ENCODE results near the gene TMEM214. TPM values are rescaled to one million over a fixed set of nuclear protein-coding genes. Genes with fewer than 3 reads are reported as not detected.

TMEM214 gene
- total RNA-seq, 1 experiment from 2014 or later, result 55.3 TPM

DNA sequence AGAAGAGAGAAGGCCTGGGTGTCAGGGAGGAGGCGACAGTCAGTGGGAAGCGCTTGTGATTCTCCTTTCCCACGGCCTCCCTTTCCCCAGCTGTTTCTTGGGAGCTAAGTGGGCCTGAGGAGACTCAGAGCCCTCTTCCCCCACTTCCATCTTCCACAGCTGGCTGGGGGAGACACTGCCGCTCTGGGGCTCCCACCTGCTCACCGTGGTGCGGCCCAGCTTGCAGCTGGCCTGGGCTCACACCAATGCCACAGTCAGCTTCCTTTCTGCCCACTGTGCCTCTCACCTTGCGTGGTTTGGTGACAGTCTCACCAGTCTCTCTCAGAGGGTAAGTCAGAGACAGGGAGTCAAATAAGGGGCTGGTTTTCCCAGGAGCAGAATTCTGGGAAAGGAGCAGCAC lies 7.1 kb downstream of the TMEM214 start:
- Histone ChIP-seq H4K5ac (ENCODE audit: insufficient read length, low read depth, low read length) (no peak overlapping the region), H3K56ac (ENCODE audit: insufficient read length, low read depth, low read length) (no peak overlapping the region), H3K27ac (ENCODE audit: insufficient read length, low read depth, low read length) (no peak overlapping the region), H2BK15ac (ENCODE audit: low read depth, low read length) (no peak overlapping the region), H3K4ac (ENCODE audit: low read depth, low read length) (no peak overlapping the region), H4K20me1 (ENCODE audit: control insufficient read depth, insufficient read depth, insufficient read length) (no peaks in the 10 kb centered on the region), H4K91ac (ENCODE audit: insufficient read length, low read depth, low read length) (no peak overlapping the region), H3T11ph (ENCODE audit: low read length) (no peak overlapping the region), H3K79me2 (ENCODE audit: insufficient read depth, low read length) (no peaks in the 10 kb centered on the region), H2BK20ac (ENCODE audit: low read depth, low read length, poor library complexity, severe bottlenecking) (no peak overlapping the region), H3K18ac (ENCODE audit: insufficient read length, low read depth, low read length) (no peak overlapping the region), H3K4me2 (ENCODE audit: insufficient read depth, insufficient read length, low read length) (no peak overlapping the region), H3K23ac (ENCODE audit: insufficient read length, low read depth, low read length) (no peak overlapping the region), H3K79me1 (ENCODE audit: insufficient read depth, low read depth, low read length, poor library complexity, severe bottlenecking) (no peaks in the 10 kb centered on the region), H3K4me1 (ENCODE audit: insufficient read depth, low read length) (no peaks in the 10 kb centered on the region), H3K23me2 (ENCODE audit: insufficient read length, low read depth, low read length, poor library complexity, severe bottlenecking) (no peaks in the 10 kb centered on the region), H3K9ac (ENCODE audit: extremely low read depth, insufficient read length, low read length) (no peak overlapping the region), H2AK5ac (ENCODE audit: insufficient read length, low read length) (no peak overlapping the region), H2AFZ (ENCODE audit: low read length) (no peak overlapping the region), H2BK5ac (ENCODE audit: insufficient read length, low read length) (no peak overlapping the region), H4K8ac (replicated peaks; ENCODE audit: insufficient read length, low read depth, low read length) (no peak overlapping the region), H2BK12ac (ENCODE audit: insufficient read length, low read depth, low read length) (no peak overlapping the region), H2BK120ac (ENCODE audit: low read depth, low read length, poor library complexity, severe bottlenecking) (no peak overlapping the region), H3K27me3 (ENCODE audit: insufficient read depth, low read length) (no peaks in the 10 kb centered on the region), H3K9me3 (ENCODE audit: control insufficient read depth, low read depth, low read length) (no peaks in the 10 kb centered on the region), H3K14ac (ENCODE audit: insufficient read depth, low read length) (no peak overlapping the region)
- TF ChIP-seq, protein P1, sequence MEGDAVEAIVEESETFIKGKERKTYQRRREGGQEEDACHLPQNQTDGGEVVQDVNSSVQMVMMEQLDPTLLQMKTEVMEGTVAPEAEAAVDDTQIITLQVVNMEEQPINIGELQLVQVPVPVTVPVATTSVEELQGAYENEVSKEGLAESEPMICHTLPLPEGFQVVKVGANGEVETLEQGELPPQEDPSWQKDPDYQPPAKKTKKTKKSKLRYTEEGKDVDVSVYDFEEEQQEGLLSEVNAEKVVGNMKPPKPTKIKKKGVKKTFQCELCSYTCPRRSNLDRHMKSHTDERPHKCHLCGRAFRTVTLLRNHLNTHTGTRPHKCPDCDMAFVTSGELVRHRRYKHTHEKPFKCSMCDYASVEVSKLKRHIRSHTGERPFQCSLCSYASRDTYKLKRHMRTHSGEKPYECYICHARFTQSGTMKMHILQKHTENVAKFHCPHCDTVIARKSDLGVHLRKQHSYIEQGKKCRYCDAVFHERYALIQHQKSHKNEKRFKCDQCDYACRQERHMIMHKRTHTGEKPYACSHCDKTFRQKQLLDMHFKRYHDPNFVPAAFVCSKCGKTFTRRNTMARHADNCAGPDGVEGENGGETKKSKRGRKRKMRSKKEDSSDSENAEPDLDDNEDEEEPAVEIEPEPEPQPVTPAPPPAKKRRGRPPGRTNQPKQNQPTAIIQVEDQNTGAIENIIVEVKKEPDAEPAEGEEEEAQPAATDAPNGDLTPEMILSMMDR (conservative IDR thresholded peaks at IDR 0.05), result no peak
- Mint-ChIP-seq H3K4me3 (no peak overlapping the region), H3K27me3 (ENCODE audit: low read depth) (no peaks in the 10 kb centered on the region), H3K9me3 (no peaks in the 10 kb centered on the region), H3K36me3 (ENCODE audit: insufficient read depth in 1 of 3, low read depth in 3 of 3) (peaks cover 20 to 78% (median 73%) of the 10 kb centered on the region in 3 experiments), H3K4me1 (peaks cover 0 to 5% of the 10 kb centered on the region in 2 experiments; a peak in 1 of 4 replicates), H3K27ac (peak overlapping the region in 1 of 3 experiments; percentile 67; a peak in 1 of 7 replicates)
- DNase-seq, result no peak
- WGBS (ENCODE audit: extremely low coverage, insufficient read length, low lambda C conversion rate), result no CpG with 5 or more reads among the region's 7 CpGs
